ENCODE data around the gene RBM27. TPM values are rescaled to one million over a fixed set of nuclear protein-coding genes. Genes with fewer than 3 reads are reported as not detected.

Gene RBM27
- total RNA-seq, 2 experiments from 2014 or later = 19.4 to 26.4 TPM

DNA sequence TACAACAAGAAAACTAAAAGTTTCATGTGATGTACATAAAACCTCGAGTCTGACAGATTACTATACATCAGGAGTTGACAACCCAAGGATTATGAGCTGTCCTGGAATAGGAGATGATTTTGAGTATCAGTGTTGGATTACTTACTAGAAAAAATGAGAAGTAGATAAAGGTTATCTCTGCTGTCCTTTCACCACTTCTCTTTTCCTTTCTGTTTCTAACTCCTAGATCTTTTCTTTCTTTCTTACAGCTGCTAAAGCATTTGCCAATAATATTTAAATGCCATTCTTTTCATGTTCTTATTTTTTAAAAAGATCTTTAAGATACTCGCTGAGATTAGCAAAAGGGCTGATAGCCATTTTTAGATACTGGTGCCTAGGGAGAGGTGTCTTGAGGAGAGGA is 14.8 kb downstream of the RBM27 start:
- no TSS peak for BruUV-seq (replicated peaks)
- Histone ChIP-seq H3K9me2 (ENCODE audit: insufficient read depth, low read length) (no peaks in the 10 kb centered on the region), H3K4me3 (ENCODE audit: low read depth, low read length, poor library complexity, severe bottlenecking) (no peak overlapping the region), H3K9me3 (ENCODE audit: low read length) (no peaks in the 10 kb centered on the region), H3K27ac (ENCODE audit: low read depth, low read length, poor library complexity, severe bottlenecking) (no peak overlapping the region), H3K4me2 (ENCODE audit: low read length) (no peak overlapping the region), H3K36me3 (ENCODE audit: insufficient read depth, low read length) (peaks cover 45% of the 10 kb centered on the region), H3K4me1 (ENCODE audit: insufficient read depth, low read length, poor library complexity, severe bottlenecking) (peaks cover 19% of the 10 kb centered on the region), H4K20me1 (ENCODE audit: insufficient read depth, low read length) (peaks cover 24% of the 10 kb centered on the region), H2AFZ (ENCODE audit: low read length) (no peak overlapping the region), H3K79me2 (ENCODE audit: insufficient read depth, low read depth, low read length) (peaks cover 74% of the 10 kb centered on the region)
- TF ChIP-seq EZH2phosphoT487 (IDR thresholded peaks at IDR 0.05; ENCODE audit: borderline replicate concordance, low read depth, low read length) = no peak
- TF ChIP-seq, protein P1, sequence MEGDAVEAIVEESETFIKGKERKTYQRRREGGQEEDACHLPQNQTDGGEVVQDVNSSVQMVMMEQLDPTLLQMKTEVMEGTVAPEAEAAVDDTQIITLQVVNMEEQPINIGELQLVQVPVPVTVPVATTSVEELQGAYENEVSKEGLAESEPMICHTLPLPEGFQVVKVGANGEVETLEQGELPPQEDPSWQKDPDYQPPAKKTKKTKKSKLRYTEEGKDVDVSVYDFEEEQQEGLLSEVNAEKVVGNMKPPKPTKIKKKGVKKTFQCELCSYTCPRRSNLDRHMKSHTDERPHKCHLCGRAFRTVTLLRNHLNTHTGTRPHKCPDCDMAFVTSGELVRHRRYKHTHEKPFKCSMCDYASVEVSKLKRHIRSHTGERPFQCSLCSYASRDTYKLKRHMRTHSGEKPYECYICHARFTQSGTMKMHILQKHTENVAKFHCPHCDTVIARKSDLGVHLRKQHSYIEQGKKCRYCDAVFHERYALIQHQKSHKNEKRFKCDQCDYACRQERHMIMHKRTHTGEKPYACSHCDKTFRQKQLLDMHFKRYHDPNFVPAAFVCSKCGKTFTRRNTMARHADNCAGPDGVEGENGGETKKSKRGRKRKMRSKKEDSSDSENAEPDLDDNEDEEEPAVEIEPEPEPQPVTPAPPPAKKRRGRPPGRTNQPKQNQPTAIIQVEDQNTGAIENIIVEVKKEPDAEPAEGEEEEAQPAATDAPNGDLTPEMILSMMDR (conservative IDR thresholded peaks at IDR 0.05; ENCODE audit: low read length) = no peak
- intact Hi-C loops (cut with micrococcal nuclease; ENCODE audit: unreplicated experiment) = no loop called here
- DNase-seq (ENCODE audit: low spot score) = no peak
- ChIA-PET CTCF (ENCODE audit: unreplicated experiment) (no interaction called here), POLR2A (interaction anchor here (1.0 to 1.8 kb wide), 4 partner anchors 9 to 28 kb away, joined by 3 to 10 read pairs (median 4); partner anchors contain the start of gene RBM27)

DNA sequence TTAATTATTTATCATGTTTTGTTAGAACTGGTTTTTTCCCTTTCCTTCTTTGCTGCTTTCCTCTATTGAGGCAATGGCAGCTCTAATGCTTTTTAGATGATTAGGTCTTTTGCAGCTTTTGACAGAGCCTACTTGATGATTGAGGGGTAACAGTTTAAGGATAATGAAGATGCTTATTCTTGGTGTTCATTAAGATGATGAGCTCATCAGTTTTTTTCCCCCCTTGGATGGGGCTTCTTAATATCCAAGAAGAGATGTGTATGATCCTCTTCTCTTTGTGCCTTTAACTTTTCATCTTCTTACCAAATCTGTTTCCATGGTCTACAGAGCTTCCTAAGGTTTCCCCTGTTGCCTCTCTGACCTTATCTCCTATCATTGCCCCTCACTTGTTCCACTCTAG is 15.8 kb downstream of the RBM27 start:
- no TSS peak for BruUV-seq (replicated peaks)
- H3K4me3 ChIP-seq (ENCODE audit: low read depth, low read length, poor library complexity, severe bottlenecking) = no peak overlapping the region
- peaks cover 9% of the 10 kb centered on the region for H3K4me1 ChIP-seq (ENCODE audit: insufficient read depth, low read length, poor library complexity, severe bottlenecking)
- H3K9me2 ChIP-seq (ENCODE audit: insufficient read depth, low read length) = no peaks in the 10 kb centered on the region
- CTCF ChIA-PET (ENCODE audit: unreplicated experiment) = no interaction called here
- H3K27ac ChIP-seq (ENCODE audit: low read depth, low read length, poor library complexity, severe bottlenecking) = no peak overlapping the region
- TF ChIP-seq, protein P1 (conservative IDR thresholded peaks at IDR 0.05; ENCODE audit: low read length) = no peak
- TF ChIP-seq EZH2phosphoT487 (IDR thresholded peaks at IDR 0.05; ENCODE audit: borderline replicate concordance, low read depth, low read length) = no peak
- intact Hi-C loops (cut with micrococcal nuclease; ENCODE audit: unreplicated experiment) = no loop called here
- DNase-seq (ENCODE audit: low spot score) = no peak
- H3K4me2 ChIP-seq (ENCODE audit: low read length) = no peak overlapping the region
- H3K36me3 ChIP-seq (ENCODE audit: insufficient read depth, low read length) = peaks cover 54% of the 10 kb centered on the region
- H2AFZ ChIP-seq (ENCODE audit: low read length) = no peak overlapping the region
- POLR2A ChIA-PET = interaction anchor here (0.6 to 1.8 kb wide), 6 partner anchors 13 to 86 kb away, joined by 3 to 10 read pairs (median 3); no protein-coding TSS in a partner anchor
- peaks cover 63% of the 10 kb centered on the region for H3K79me2 ChIP-seq (ENCODE audit: insufficient read depth, low read depth, low read length)
- peaks cover 13% of the 10 kb centered on the region for H4K20me1 ChIP-seq (ENCODE audit: insufficient read depth, low read length)
- H3K9me3 ChIP-seq (ENCODE audit: low read length) = no peaks in the 10 kb centered on the region

DNA sequence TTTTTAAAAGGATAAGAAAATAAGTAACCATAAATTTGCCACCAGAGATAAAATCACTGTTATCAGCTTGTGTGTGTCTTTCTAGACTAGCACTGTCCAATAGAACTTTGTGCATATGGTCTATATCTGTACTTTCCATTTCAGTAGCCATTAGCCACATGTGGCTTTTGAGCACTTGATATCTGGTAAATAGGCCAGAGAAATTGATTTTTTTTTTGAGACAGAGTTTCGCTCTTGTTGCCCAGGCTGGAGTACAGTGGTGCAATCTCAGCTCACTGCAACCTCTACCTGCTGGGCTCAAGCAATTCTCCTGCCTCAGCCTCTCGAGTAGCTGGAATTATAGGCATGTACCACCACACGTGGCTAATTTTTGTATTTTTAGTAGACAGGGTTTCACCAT is 17.8 kb downstream of the RBM27 start:
- Histone ChIP-seq H3K4me3 (ENCODE audit: low read depth, low read length, poor library complexity, severe bottlenecking) (no peak overlapping the region), H3K4me2 (ENCODE audit: low read length) (no peak overlapping the region), H3K79me2 (ENCODE audit: insufficient read depth, low read depth, low read length) (peaks cover 48% of the 10 kb centered on the region), H2AFZ (ENCODE audit: low read length) (no peak overlapping the region), H4K20me1 (ENCODE audit: insufficient read depth, low read length) (peaks cover 4% of the 10 kb centered on the region), H3K9me3 (ENCODE audit: low read length) (no peaks in the 10 kb centered on the region), H3K4me1 (ENCODE audit: insufficient read depth, low read length, poor library complexity, severe bottlenecking) (no peaks in the 10 kb centered on the region), H3K9me2 (ENCODE audit: insufficient read depth, low read length) (no peaks in the 10 kb centered on the region), H3K27ac (ENCODE audit: low read depth, low read length, poor library complexity, severe bottlenecking) (no peak overlapping the region), H3K36me3 (ENCODE audit: insufficient read depth, low read length) (peaks cover 62% of the 10 kb centered on the region)
- POLR2A ChIA-PET = interaction anchor here (1.1 to 1.6 kb wide), 4 partner anchors 8 to 47 kb away, joined by 3 to 13 read pairs (median 6); no protein-coding TSS in a partner anchor
- no peak for TF ChIP-seq EZH2phosphoT487 (IDR thresholded peaks at IDR 0.05; ENCODE audit: borderline replicate concordance, low read depth, low read length)
- CTCF ChIA-PET (ENCODE audit: unreplicated experiment) = no interaction called here
- DNase-seq (ENCODE audit: low spot score) = no peak
- intact Hi-C loops (cut with micrococcal nuclease; ENCODE audit: unreplicated experiment) = no loop called here
- BruUV-seq (replicated peaks) = no TSS peak
